CD8-positive, alpha-beta memory T cell (primary cell): ENCODE data around the gene ZNF629. TPM values are rescaled to one million over a fixed set of nuclear protein-coding genes. Genes with fewer than 3 reads are reported as not detected.

Source experiments
- CTCF ChIA-PET: fragments of 350-600 bp; sonication (Branson Sonifier 250); formaldehyde crosslinking; loops from one replicate; lab custom pipeline; 2021; ENCODE audit warnings: antibody characterized with exemption; lab: Charles Lee
- POLR2A ChIA-PET: fragments of 350-600 bp; sonication (Branson Sonifier 250); formaldehyde crosslinking; loops from one replicate; lab custom pipeline; 2021; ENCODE audit warnings: antibody characterized with exemption; lab: Charles Lee
- DNase-seq, 5 donors: peaks; one replicate each; pipeline versions ENCODE4 v3.0.0 to v3.0.0-alpha.2; 2020 to 2022; ENCODE audit warnings: mixed read lengths in 1 of 5
- H3K27ac ChIP-seq: one replicate; pipeline ENCODE4 v1.7.0; 2013; ENCODE audit warnings: low read depth, mild to moderate bottlenecking, low read length, moderate library complexity
- H3K27me3 ChIP-seq: 2 replicates; pipeline ENCODE4 v1.7.0; 2013; ENCODE audit warnings: low read length, mild to moderate bottlenecking; ENCODE audit not compliant: insufficient read depth, poor library complexity, severe bottlenecking
- H3K36me3 ChIP-seq: 2 replicates; pipeline ENCODE4 v1.7.0; 2013; ENCODE audit warnings: mild to moderate bottlenecking, low read length, moderate library complexity; ENCODE audit not compliant: insufficient read depth
- H3K4me1 ChIP-seq: 2 replicates; pipeline ENCODE4 v1.7.0; 2013; ENCODE audit warnings: mild to moderate bottlenecking, low read length, moderate library complexity; ENCODE audit not compliant: insufficient read depth
- H3K4me3 ChIP-seq: 2 replicates; pipeline ENCODE4 v1.7.0; 2013; ENCODE audit warnings: mild to moderate bottlenecking, low read length
- H3K9me3 ChIP-seq: 2 replicates; pipeline ENCODE4 v1.7.0; 2013; ENCODE audit warnings: mild to moderate bottlenecking, low read length
- H3K27ac Mint-ChIP-seq, 8 donors: one replicate each; pipeline ENCODE4 v1.8.0; 2020 to 2021; ENCODE audit warnings: mixed read lengths in 8 of 8, mild to moderate bottlenecking in 6 of 8, inconsistent platforms in 3 of 8, moderate library complexity in 3 of 8
- H3K27me3 Mint-ChIP-seq, 2 donors: one replicate each; pipeline ENCODE4 v1.8.0; 2020 to 2021; ENCODE audit warnings: mixed read lengths in 2 of 2, mild to moderate bottlenecking in 1 of 2, moderate library complexity in 1 of 2
- H3K36me3 Mint-ChIP-seq, 3 donors: one replicate each; pipeline ENCODE4 v1.8.0; 2020 to 2021; ENCODE audit warnings: mixed read lengths in 3 of 3, inconsistent platforms in 1 of 3, mild to moderate bottlenecking in 1 of 3
- H3K4me1 Mint-ChIP-seq, 3 donors: one replicate each; pipeline ENCODE4 v1.8.0; 2020 to 2021; ENCODE audit warnings: mixed read lengths in 3 of 3, inconsistent platforms in 1 of 3, mild to moderate bottlenecking in 1 of 3
- H3K4me3 Mint-ChIP-seq, 7 donors: one replicate each; pipeline ENCODE4 v1.8.0; 2020 to 2021; ENCODE audit warnings: mixed read lengths in 7 of 7, mild to moderate bottlenecking in 6 of 7, moderate library complexity in 4 of 7, inconsistent platforms in 2 of 7
- H3K9me3 Mint-ChIP-seq, 5 donors: one replicate each; pipeline ENCODE4 v1.8.0; 2020 to 2022; ENCODE audit warnings: mixed read lengths in 5 of 5, mild to moderate bottlenecking in 3 of 5, moderate library complexity in 2 of 5, inconsistent platforms in 1 of 5
- polyA plus RNA-seq: library from polyadenylated mRNA; unstranded; fragments of 300-500 nt; fragmentation: Illumina TruSeq; gene quantifications from one replicate; pipeline ENCODE4 v1.2.3, GENCODE V29; 2021
- total RNA-seq, 2 experiments: library from RNA; stranded (reverse); gene quantifications; one replicate each; pipeline ENCODE4 v1.2.3, GENCODE V29; 2021

Gene ZNF629
- total and polyA plus RNA-seq, 3 experiments from 2014 or later, result 1.1 to 5.7 (median 5.6) TPM

GRCh38 chr16:30764086-30764485, 22.9 kb downstream of the ZNF629 start:
- no peaks in the 10 kb centered on the region for H3K9me3 Mint-ChIP-seq
- Histone ChIP-seq H3K27ac (no peak overlapping the region), H3K9me3 (no peaks in the 10 kb centered on the region), H3K4me3 (no peak overlapping the region), H3K36me3 (peaks cover 59% of the 10 kb centered on the region), H3K4me1 (peaks cover 43% of the 10 kb centered on the region), H3K27me3 (no peaks in the 10 kb centered on the region)
- DNase-seq, result peak in 1 of 5 donors; percentile 44
- H3K4me1 Mint-ChIP-seq, result peaks cover 44 to 61% (median 56%) of the 10 kb centered on the region in 3 donors
- peak overlapping the region in 5 of 7 donors; percentile 25 to 99 (median 82) for H3K4me3 Mint-ChIP-seq
- peaks cover 4 to 77% (median 14%) of the 10 kb centered on the region in 3 donors for H3K36me3 Mint-ChIP-seq
- no peaks in the 10 kb centered on the region for H3K27me3 Mint-ChIP-seq
- peak overlapping the region in 5 of 8 donors; percentile 82 to 97 (median 85) for H3K27ac Mint-ChIP-seq
- ChIA-PET POLR2A (no interaction called here), CTCF (interaction anchor here (1.0 kb wide), 1 partner anchor 42 kb away, joined by 3 read pairs; no protein-coding TSS in a partner anchor)

DNA sequence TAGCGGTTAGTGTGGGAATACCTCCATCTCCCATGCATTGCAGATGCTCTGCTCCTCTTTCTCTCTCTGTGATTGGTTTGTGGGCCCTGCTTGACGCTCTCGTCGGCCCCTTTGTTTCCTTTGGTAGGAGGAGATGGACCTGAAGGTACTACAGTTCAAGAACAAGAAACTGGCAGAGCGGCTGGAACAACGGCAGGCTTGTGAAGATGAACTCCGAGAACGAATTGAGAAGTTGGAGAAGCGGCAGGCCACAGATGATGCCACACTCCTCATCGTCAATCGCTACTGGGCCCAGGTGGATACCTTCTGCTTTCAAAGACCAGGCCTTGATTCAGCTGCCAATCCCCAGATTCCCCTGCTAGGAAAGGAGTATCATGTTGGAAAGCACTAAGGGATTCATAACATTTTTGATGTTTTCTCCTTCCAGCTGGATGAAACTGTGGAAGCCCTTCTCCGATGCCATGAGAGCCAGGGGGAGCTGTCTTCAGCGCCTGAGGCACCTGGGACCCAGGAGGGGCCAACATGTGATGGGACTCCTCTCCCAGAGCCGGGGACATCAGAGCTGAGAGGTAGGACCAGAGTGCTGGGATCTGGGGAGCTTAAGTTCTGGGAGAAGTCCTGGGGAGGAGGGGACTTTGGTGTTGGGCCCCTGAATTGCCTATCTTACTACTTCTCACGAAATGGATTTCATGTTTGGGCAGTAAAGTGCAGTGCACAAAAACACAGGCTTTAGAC, 23.8 kb downstream of the ZNF629 start:
- POLR2A ChIA-PET, result interaction anchor here (1.0 kb wide), 1 partner anchor 12 kb away, joined by 5 read pairs; no protein-coding TSS in a partner anchor

GRCh38 chr16:30761928-30762902, 24.8 kb downstream of the ZNF629 start, which contains the start of the genes CFAP119 and RNF40:
TSS of gene CFAP119 (minus strand) at chr16:30762062. CDS start at chr16:30761748, 314 bp downstream.
TSS of gene RNF40 (plus strand) at chr16:30762322. CDS start at chr16:30762546, 224 bp downstream.
- POLR2A ChIA-PET, result interaction anchor here (1.0 kb wide), 1 partner anchor 13 kb away, joined by 5 read pairs; no protein-coding TSS in a partner anchor
- peaks cover 3 to 66% (median 6%) of the 10 kb centered on the region in 3 donors for H3K36me3 Mint-ChIP-seq
- H3K4me3 Mint-ChIP-seq, result peak within 1 kb of the TSS; percentile 96 to 99 (median 96)
- no peaks in the 10 kb centered on the region for H3K27me3 Mint-ChIP-seq
- no peaks in the 10 kb centered on the region for H3K27me3 ChIP-seq
- peak within 1 kb of the TSS; percentile 93 to 99 (median 97) for H3K27ac Mint-ChIP-seq
- H3K9me3 Mint-ChIP-seq, result no peaks in the 10 kb centered on the region
- H3K4me1 Mint-ChIP-seq, result peaks cover 36 to 48% (median 41%) of the 10 kb centered on the region in 3 donors
- H3K36me3 ChIP-seq, result peaks cover 41% of the 10 kb centered on the region
- CTCF ChIA-PET, result no interaction called here
- peak within 1 kb of the TSS; percentile 90 for H3K4me3 ChIP-seq
- DNase-seq, result peak; percentile 84 to 95 (median 93)
- peak within 1 kb of the TSS; percentile 84 for H3K27ac ChIP-seq
- peaks cover 38% of the 10 kb centered on the region for H3K4me1 ChIP-seq
- no peaks in the 10 kb centered on the region for H3K9me3 ChIP-seq

More for the DNA sequence above, 23.8 kb downstream of the ZNF629 start:
- H3K36me3 Mint-ChIP-seq, result peaks cover 4 to 70% (median 12%) of the 10 kb centered on the region in 3 donors
- peaks cover 44 to 58% (median 50%) of the 10 kb centered on the region in 3 donors for H3K4me1 Mint-ChIP-seq
- peak overlapping the region; percentile 84 for H3K27ac ChIP-seq
- H3K27me3 ChIP-seq, result no peaks in the 10 kb centered on the region
- H3K27ac Mint-ChIP-seq, result peak overlapping the region; percentile 93 to 99 (median 97)
- DNase-seq, result no peak
- no peaks in the 10 kb centered on the region for H3K9me3 Mint-ChIP-seq
- no peaks in the 10 kb centered on the region for H3K27me3 Mint-ChIP-seq
- peaks cover 50% of the 10 kb centered on the region for H3K36me3 ChIP-seq
- peak overlapping the region; percentile 90 for H3K4me3 ChIP-seq
- CTCF ChIA-PET, result interaction anchor here (1.0 kb wide), 1 partner anchor 43 kb away, joined by 3 read pairs; no protein-coding TSS in a partner anchor
- no peaks in the 10 kb centered on the region for H3K9me3 ChIP-seq
- peak overlapping the region; percentile 96 to 99 (median 96) for H3K4me3 Mint-ChIP-seq
- peaks cover 43% of the 10 kb centered on the region for H3K4me1 ChIP-seq

DNA sequence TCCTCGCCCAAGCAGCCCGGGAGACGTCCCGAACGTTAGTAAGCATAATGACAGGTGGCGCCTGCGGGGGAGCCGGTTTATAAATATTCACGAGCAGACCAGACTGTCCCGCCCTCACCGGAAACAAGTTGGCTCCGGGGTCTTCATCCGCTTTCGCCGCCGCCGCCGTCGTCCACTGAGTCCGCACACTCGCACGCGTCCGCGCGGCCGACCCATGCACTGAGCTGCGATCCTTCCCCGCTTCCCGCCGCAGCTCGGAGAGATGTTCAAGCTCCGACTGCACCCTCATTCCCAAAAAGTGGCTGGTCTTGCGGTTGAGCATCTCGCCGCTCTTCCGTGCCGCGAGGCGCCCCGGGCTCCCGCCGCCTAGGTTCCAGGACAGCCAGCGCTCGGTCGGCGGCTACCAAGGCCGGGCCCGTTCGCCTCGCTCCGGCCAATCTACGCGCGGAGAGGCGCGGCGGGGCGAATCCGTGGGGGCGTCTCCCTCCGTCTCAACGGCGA, 25.5 kb downstream of the ZNF629 start:
- Histone ChIP-seq H3K4me1 (peaks cover 32% of the 10 kb centered on the region), H3K27me3 (no peaks in the 10 kb centered on the region), H3K36me3 (peaks cover 34% of the 10 kb centered on the region), H3K27ac (peak overlapping the region; percentile 84), H3K9me3 (no peaks in the 10 kb centered on the region), H3K4me3 (peak overlapping the region; percentile 90)
- POLR2A ChIA-PET, result interaction anchor here (0.6 kb wide), 1 partner anchor 14 kb away, joined by 4 read pairs; the partner anchor contains the start of gene PHKG2
- CTCF ChIA-PET, result no interaction called here
- peak; percentile 25 to 71 (median 39) for DNase-seq
- Mint-ChIP-seq H3K27me3 (no peaks in the 10 kb centered on the region), H3K4me1 (peaks cover 30 to 42% (median 37%) of the 10 kb centered on the region in 3 donors), H3K9me3 (no peaks in the 10 kb centered on the region), H3K4me3 (peak overlapping the region; percentile 96 to 99 (median 96)), H3K27ac (peak overlapping the region; percentile 93 to 99 (median 97)), H3K36me3 (peaks cover 0 to 65% (median 2%) of the 10 kb centered on the region in 3 donors)

GRCh38 chr16:30760577-30761426, 26.2 kb downstream of the ZNF629 start:
- H3K4me1 ChIP-seq, result peaks cover 32% of the 10 kb centered on the region
- Mint-ChIP-seq H3K4me3 (peak overlapping the region; percentile 96 to 99 (median 96)), H3K27me3 (no peaks in the 10 kb centered on the region), H3K4me1 (peaks cover 30 to 38% (median 37%) of the 10 kb centered on the region in 3 donors), H3K36me3 (peaks cover 0 to 65% (median under 1%) of the 10 kb centered on the region in 3 donors), H3K9me3 (no peaks in the 10 kb centered on the region), H3K27ac (peak overlapping the region; percentile 18 to 99 (median 96))
- DNase-seq, result peak in 1 of 5 donors; percentile 16
- peak overlapping the region; percentile 84 for H3K27ac ChIP-seq
- peaks cover 27% of the 10 kb centered on the region for H3K36me3 ChIP-seq
- POLR2A ChIA-PET, result interaction anchor here (0.6 kb wide), 3 partner anchors 13 to 45 kb away, joined by 3 to 4 read pairs (median 4); partner anchors contain the start of gene PHKG2
- CTCF ChIA-PET, result no interaction called here
- no peaks in the 10 kb centered on the region for H3K9me3 ChIP-seq
- no peaks in the 10 kb centered on the region for H3K27me3 ChIP-seq
- H3K4me3 ChIP-seq, result peak overlapping the region; percentile 90

GRCh38 chr16:30760001-30760559, 26.9 kb downstream of the ZNF629 start:
- peak overlapping the region in 5 of 8 donors; percentile 19 to 97 (median 66) for H3K27ac Mint-ChIP-seq
- Histone ChIP-seq H3K27ac (no peak overlapping the region), H3K36me3 (peaks cover 20% of the 10 kb centered on the region), H3K4me3 (no peak overlapping the region), H3K4me1 (peaks cover 32% of the 10 kb centered on the region), H3K9me3 (no peaks in the 10 kb centered on the region), H3K27me3 (no peaks in the 10 kb centered on the region)
- peak overlapping the region in 6 of 7 donors; percentile 5 to 99 (median 96) for H3K4me3 Mint-ChIP-seq
- peaks cover 27 to 32% (median 31%) of the 10 kb centered on the region in 3 donors for H3K4me1 Mint-ChIP-seq
- H3K9me3 Mint-ChIP-seq, result no peaks in the 10 kb centered on the region
- ChIA-PET CTCF (interaction anchor here (1.8 kb wide), 1 partner anchor 54 kb away, joined by 5 read pairs; no protein-coding TSS in a partner anchor), POLR2A (interaction anchor here (0.6 kb wide), 1 partner anchor 45 kb away, joined by 3 read pairs; no protein-coding TSS in a partner anchor)
- DNase-seq, result peak in 1 of 5 donors; percentile 30
- no peaks in the 10 kb centered on the region for H3K27me3 Mint-ChIP-seq
- H3K36me3 Mint-ChIP-seq, result peaks cover 0 to 65% (median 0%) of the 10 kb centered on the region in 3 donors
